HepG2 (cell line): Measurements from ENCODE around the gene USP15. TPM values are rescaled to one million over a fixed set of nuclear protein-coding genes. Genes with fewer than 3 reads are reported as not detected.
"Not testable (repeated sequence)": the region's sequence is repeated elsewhere in the genome, so short reads cannot be mapped to it uniquely, and the experiment has no call there.

Experiments
- ATAC-seq: fragments of 200-7000 bp; cut with Tn5 transposase; 3 replicates; pipeline ENCODE4 v1.9.1; 2020; ENCODE audit warnings: mild to moderate bottlenecking, moderate library complexity
- BruUV-seq: library from RNA; stranded (reverse); fragments of 400-500 nt; replicated peaks from 2 replicates; lab custom pipeline; 2021; lab: Mats Ljungman, UMichigan
- CTCF ChIA-PET: fragments of 300-600 bp; formaldehyde crosslinking; extraction: SDS; loops from one replicate; lab custom pipeline; 2021; ENCODE audit warnings: low total read pairs, inconsistent platforms, low intra/inter-chr PET ratio; lab: Yijun Ruan, JAX
- POLR2A ChIA-PET: fragments of 350-600 bp; sonication (Branson Sonifier 250); formaldehyde crosslinking; loops from one replicate; lab custom pipeline; 2020; ENCODE audit warnings: antibody characterized with exemption, inconsistent platforms; lab: Yijun Ruan, JAX
- DNase-seq: peaks from one replicate; pipeline ENCODE4 v3.0.0-alpha.2; 2015; ENCODE audit warnings: low spot score
- FAIRE-seq: peaks from 3 replicates; lab custom pipeline; 2011; peaks lifted over from hg19 to GRCh38; lab: Jason Lieb, UNC
- H2AFZ ChIP-seq: one replicate; pipeline ENCODE4 v1.6.1; 2011; ENCODE audit warnings: low read length, inconsistent platforms
- H3K27ac ChIP-seq: fragments of 300-600 bp; 3 replicates; pipeline ENCODE4 v1.8.0; 2011; ENCODE audit warnings: mixed run types, mild to moderate bottlenecking, mixed read lengths, low read length, inconsistent platforms; ENCODE audit not compliant: insufficient read depth; ENCODE audit errors: extremely low read length
- H3K27me3 ChIP-seq, 2 experiments: fragments of 200-600 bp in 1 of 2; 2 replicates in 1 of 2; 3 replicates in 1 of 2; pipeline versions ENCODE4 v1.6.0 to v1.8.0; 2011; ENCODE audit warnings: low read length in 2 of 2, mild to moderate bottlenecking in 2 of 2, moderate library complexity in 2 of 2, inconsistent platforms in 1 of 2; ENCODE audit not compliant: insufficient read depth in 2 of 2, control insufficient read depth in 1 of 2
- H3K36me3 ChIP-seq, 2 experiments: fragments of 200-600 bp in 1 of 2; replicated peaks in 1 of 2; 2 replicates in 1 of 2; 3 replicates in 1 of 2; pipeline versions ENCODE4 v1.5.1 to v1.8.0; 2011; ENCODE audit warnings: low read length in 2 of 2, inconsistent platforms in 1 of 2; ENCODE audit not compliant: insufficient read depth in 2 of 2, control insufficient read depth in 1 of 2
- H3K4me1 ChIP-seq: 2 replicates; pipeline ENCODE4 v1.5.1; 2012; ENCODE audit warnings: low read length, inconsistent platforms; ENCODE audit not compliant: insufficient read depth
- H3K4me2 ChIP-seq: 2 replicates; pipeline ENCODE4 v1.6.0; 2011; ENCODE audit warnings: low read depth, low read length, inconsistent platforms
- H3K4me3 ChIP-seq, 3 experiments: fragments of 200-600 bp in 1 of 3; sonication (generic), shearing (Covaris generic) in 1 of 3; replicated peaks in 1 of 3; 2 replicates each; pipeline ENCODE4 v1.5.1; 2011 to 2016; ENCODE audit warnings: low read length in 3 of 3, inconsistent platforms in 2 of 3, low read depth in 2 of 3, mild to moderate bottlenecking in 2 of 3, control low read depth in 1 of 3, mixed read lengths in 1 of 3; ENCODE audit not compliant: insufficient read depth in 1 of 3
- H3K79me2 ChIP-seq: one replicate; pipeline ENCODE4 v1.6.1; 2011; ENCODE audit warnings: low read length, inconsistent platforms; ENCODE audit not compliant: insufficient read depth
- H3K9ac ChIP-seq: 2 replicates; pipeline ENCODE4 v1.6.0; 2011; ENCODE audit warnings: mild to moderate bottlenecking, low read depth, low read length, inconsistent platforms; ENCODE audit not compliant: insufficient read depth
- H3K9me3 ChIP-seq: 2 replicates; pipeline ENCODE4 v1.5.1; 2012; ENCODE audit warnings: mild to moderate bottlenecking, low read length
- H4K20me1 ChIP-seq: 2 replicates; pipeline ENCODE4 v1.6.0; 2011; ENCODE audit warnings: inconsistent platforms, mild to moderate bottlenecking, low read length, moderate library complexity; ENCODE audit not compliant: insufficient read depth
- CC2D1A ChIP-seq: sonication (generic); formaldehyde crosslinking; IDR thresholded peaks from 2 replicates; pipeline ENCODE4 v1.8.1; 2023; ENCODE audit warnings: mild to moderate bottlenecking, missing genetic modification reagents
- CCDC6 ChIP-seq: sonication (generic); formaldehyde crosslinking; IDR thresholded peaks from 2 replicates; pipeline ENCODE4 v1.8.1; 2022; ENCODE audit warnings: mild to moderate bottlenecking, missing genetic modification reagents, moderate library complexity
- GMEB2 ChIP-seq: IDR thresholded peaks from 2 replicates; pipeline ENCODE4 v1.6.1; 2016; ENCODE audit warnings: missing biosample characterization, missing genetic modification reagents, low read depth
- KDM4B ChIP-seq: sonication (generic); formaldehyde crosslinking; IDR thresholded peaks from 2 replicates; pipeline ENCODE4 v1.4.0; 2020; ENCODE audit warnings: missing genetic modification reagents
- PPARG ChIP-seq: conservative IDR thresholded peaks from 2 replicates; pipeline ENCODE4 v1.6.1; 2016; ENCODE audit warnings: missing biosample characterization, missing genetic modification reagents
- SOX13 ChIP-seq, 3 experiments: fragments of 450-650 bp in 1 of 3; sonication (generic) in 1 of 3; formaldehyde crosslinking in 1 of 3; IDR thresholded peaks in 2 of 3; conservative IDR thresholded peaks in 1 of 3; 2 replicates each; pipeline versions ENCODE4 v1.5.0 to v1.6.1; 2016 to 2020; ENCODE audit warnings: antibody characterized with exemption in 1 of 3, mild to moderate bottlenecking in 1 of 3, missing compliant biosample characterization in 1 of 3, missing genetic modification reagents in 1 of 3, moderate library complexity in 1 of 3
- THAP11 ChIP-seq: IDR thresholded peaks from 2 replicates; pipeline ENCODE4 v1.6.1; 2016; ENCODE audit warnings: missing biosample characterization, missing genetic modification reagents
- ZBTB8A ChIP-seq: sonication (generic); formaldehyde crosslinking; IDR thresholded peaks from 2 replicates; pipeline ENCODE4 v1.4.0; 2020; ENCODE audit warnings: mild to moderate bottlenecking, low read depth, missing genetic modification reagents, borderline replicate concordance
- ZC3H13 ChIP-seq: sonication (generic); formaldehyde crosslinking; IDR thresholded peaks from 2 replicates; pipeline ENCODE4 v1.8.1; 2023; ENCODE audit warnings: mild to moderate bottlenecking, missing genetic modification reagents, moderate library complexity
- ZFP82 ChIP-seq: sonication (generic); formaldehyde crosslinking; IDR thresholded peaks from 2 replicates; pipeline ENCODE4 v1.5.1; 2020; ENCODE audit warnings: mild to moderate bottlenecking, missing genetic modification reagents, borderline replicate concordance
- ZNF232 ChIP-seq: sonication (generic); formaldehyde crosslinking; IDR thresholded peaks from 2 replicates; pipeline ENCODE4 v1.4.0; 2020; ENCODE audit warnings: missing genetic modification reagents, borderline replicate concordance
- ZNF24 ChIP-seq: fragments of 450-650 bp; IDR thresholded peaks from 2 replicates; pipeline ENCODE4 v1.6.1; 2017; ENCODE audit warnings: antibody characterized with exemption, mild to moderate bottlenecking
- ZNF484 ChIP-seq: sonication (generic); formaldehyde crosslinking; IDR thresholded peaks from 2 replicates; pipeline ENCODE4 v1.5.1; 2020; ENCODE audit warnings: mild to moderate bottlenecking, low read depth, missing genetic modification reagents, borderline replicate concordance
- ZNF580 ChIP-seq: IDR thresholded peaks from 2 replicates; pipeline ENCODE4 v1.6.1; 2016; ENCODE audit warnings: low read depth, borderline replicate concordance
- WGBS: methylation state at CpG from one replicate; pipeline ENCODE4 v1.1.6; 2017; ENCODE audit warnings: low lambda C conversion rate; 5-methylcytosine and 5-hydroxymethylcytosine counted together
- in situ Hi-C: cut with HindIII; loops from 2 replicates; pipeline ENCODE4 v1.10.0; 2017; ENCODE audit warnings: low pct_unique_long_range_greater_than_20kb; ENCODE audit not compliant: extremely low pct_ligation_motif_present
- intact Hi-C: fragments of 100-400 bp; cut with micrococcal nuclease; formaldehyde crosslinking; loops from one replicate; pipeline ENCODE4 v1.10.0; 2022; ENCODE audit not compliant: unreplicated experiment
- polyA plus RNA-seq, 8 experiments: library from polyadenylated mRNA; depleted of rRNA in 3 of 8; stranded (reverse) in 7 of 8; unstranded in 1 of 8; fragments of >200 nt; fragmentation: Illumina TruSeq in 4 of 8; extraction: Trizol in 4 of 8; gene quantifications; 2 replicates each; pipeline versions ENCODE4 v1.2.1 to v1.2.3, GENCODE V29; 2011 to 2016; ENCODE audit warnings: low read depth in 4 of 8, missing spikeins in 1 of 8, mixed read lengths in 1 of 8; ENCODE audit not compliant: insufficient read depth in 1 of 8
- total RNA-seq, 5 experiments: library from RNA; depleted of rRNA; stranded (reverse); fragments of >200 nt; fragmentation: Illumina TruSeq; extraction: Trizol; gene quantifications; 2 replicates each; pipeline ENCODE4 v1.2.3, GENCODE V29; 2016; ENCODE audit warnings: low read depth in 1 of 5

Gene USP15
- total and polyA plus RNA-seq, 2 of the 13 experiments (the other 11 are each of a cell fraction or from before 2014, with no cell fraction given), result 17.3 to 51.7 TPM

- TF ChIP-seq GMEB2 (CRISPR knock-in tag), result no peak
- no peak for TF ChIP-seq THAP11
These were observed 198.4 kb downstream of the USP15 start (continued) for GRCh38 chr12:62458626-62459025.

- H4K20me1 ChIP-seq, result no peaks in the 10 kb centered on the region
- TF ChIP-seq ZFP82, result no peak
- no peak for TF ChIP-seq PPARG
- no peak for TF ChIP-seq CC2D1A (CRISPR knock-in tag)
- no peak for TF ChIP-seq ZNF232
- TF ChIP-seq KDM4B (CRISPR knock-in tag), result no peak
- TF ChIP-seq ZNF484 (CRISPR knock-in tag), result no peak
- TF ChIP-seq ZNF580 (CRISPR knock-in tag), result no peak
- TF ChIP-seq SOX13 (IDR thresholded peaks at IDR 0.05), result no peak
- TF ChIP-seq SOX13 (CRISPR knock-in tag; conservative IDR thresholded peaks at IDR 0.05 in 1 of 2, IDR thresholded peaks at IDR 0.05 in 1 of 2), result no peak
- no peak for TF ChIP-seq ZNF24
- no peak for TF ChIP-seq CCDC6 (CRISPR knock-in tag)
- TF ChIP-seq ZBTB8A (CRISPR knock-in tag), result no peak
- no peak for TF ChIP-seq ZC3H13 (CRISPR knock-in tag)
- TF ChIP-seq, all 625 proteins: peak for 0
- in situ Hi-C loops (no loop called here), intact Hi-C loops (no loop called here)
- H3K9ac ChIP-seq, result no peak overlapping the region
- no peak overlapping the region for H2AFZ ChIP-seq
- CTCF ChIA-PET, result no interaction called here
- no peak overlapping the region for H3K4me3 ChIP-seq
- no peak for FAIRE-seq
- no peaks in the 10 kb centered on the region for H3K36me3 ChIP-seq
- H3K4me2 ChIP-seq, result no peak overlapping the region
- no TSS peak for BruUV-seq
- no peaks in the 10 kb centered on the region for H3K27me3 ChIP-seq
- ATAC-seq, result no peak
- POLR2A ChIA-PET, result no interaction called here
- no peak overlapping the region for H3K27ac ChIP-seq
- DNase-seq, result no peak
- peaks cover 4% of the 10 kb centered on the region; the same call in 1 of the 2 replicates for H3K9me3 ChIP-seq
- no peaks in the 10 kb centered on the region for H3K4me1 ChIP-seq
- no peaks in the 10 kb centered on the region for H3K79me2 ChIP-seq
These were observed 199.8 kb downstream of the USP15 start for GRCh38 chr12:62459976-62460375.

GRCh38 chr12:62461171-62461837 lies 201.1 kb downstream of the USP15 start:
- BruUV-seq, H3K36me3 ChIP-seq, H2AFZ ChIP-seq, in situ Hi-C loops, intact Hi-C loops, H3K4me3 ChIP-seq, H3K9me3 ChIP-seq, H3K27ac ChIP-seq, FAIRE-seq, CTCF ChIA-PET, H4K20me1 ChIP-seq, DNase-seq, H3K9ac ChIP-seq, H3K4me2 ChIP-seq, H3K27me3 ChIP-seq, POLR2A ChIA-PET, H3K79me2 ChIP-seq, ATAC-seq, H3K4me1 ChIP-seq: not testable (repeated sequence)
- WGBS, result 96% methylated on average over 11 of the region's 32 CpGs
